ENCODE results near the gene SLC52A1.
"Not testable (repeated sequence)": the region's sequence is repeated elsewhere in the genome, so short reads cannot be mapped to it uniquely, and the experiment has no call there.

Gene SLC52A1

DNA sequence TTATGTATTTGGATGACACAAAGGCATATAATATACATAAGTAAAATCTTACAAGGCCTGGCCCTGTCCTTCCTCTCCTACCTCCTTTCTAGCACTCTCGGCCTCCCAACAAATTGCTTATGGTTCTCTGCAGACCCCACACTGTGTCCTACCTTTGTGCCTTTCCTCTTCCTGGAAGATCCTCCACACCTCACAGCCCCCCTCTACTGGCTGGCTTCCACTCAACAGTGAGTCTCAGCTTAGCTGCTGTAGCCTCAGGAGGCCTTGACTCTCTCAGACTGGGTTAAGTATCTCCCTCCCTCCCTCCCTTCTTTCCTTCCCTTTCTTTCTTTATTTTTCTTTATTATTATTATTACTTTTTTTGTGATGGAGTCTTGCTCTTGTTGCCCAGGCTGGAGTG is 8.3 kb upstream of the SLC52A1 start:
- no peaks in the 10 kb centered on the region for H3K9me3 Mint-ChIP-seq

DNA sequence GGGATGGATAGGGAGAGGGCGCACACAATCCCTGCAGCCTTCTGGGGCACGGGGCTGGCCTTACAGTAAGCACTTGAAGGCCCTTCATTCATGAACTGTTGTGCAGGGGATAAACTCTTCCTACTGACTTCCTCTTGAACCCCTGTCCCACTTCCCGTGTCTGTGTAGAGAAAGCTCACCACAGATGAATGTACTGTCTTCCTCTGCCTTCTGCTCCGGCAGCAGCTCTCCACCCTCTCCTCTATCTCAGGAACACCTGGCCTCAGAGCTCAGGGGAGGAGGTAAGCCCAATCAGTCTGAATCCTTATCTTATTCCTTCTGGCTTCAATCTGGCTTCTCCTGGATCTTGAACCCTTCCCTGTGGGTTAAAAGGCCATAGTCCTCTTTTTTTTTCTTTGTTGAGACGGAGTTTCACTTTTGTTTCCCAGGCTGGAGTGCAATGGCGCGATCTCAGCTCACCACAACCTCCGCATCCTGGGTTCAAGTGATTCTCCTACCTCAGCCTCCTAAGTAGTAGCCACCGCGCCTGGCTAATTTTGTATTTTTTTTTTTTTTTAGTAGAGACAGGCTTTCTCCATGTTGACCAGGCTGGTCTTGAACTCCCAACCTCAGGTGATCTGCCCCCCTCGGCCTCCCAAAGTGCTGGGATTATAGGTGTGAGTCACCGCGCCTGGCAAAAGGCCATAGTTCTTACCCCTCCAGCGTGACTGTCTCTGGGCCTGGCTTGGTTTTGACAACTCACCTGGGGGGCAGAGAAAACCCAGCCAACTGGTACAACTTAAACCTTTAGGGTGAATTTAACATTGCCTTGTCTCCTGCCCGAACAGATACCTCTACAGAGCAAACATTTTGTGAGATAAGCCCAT is 7.2 kb upstream of the SLC52A1 start:
- H3K27ac Mint-ChIP-seq = peak overlapping the region; percentile 99
- H3K36me3 Mint-ChIP-seq (ENCODE audit: low read depth) = peaks cover 27% of the 10 kb centered on the region
- H3K9me3 Mint-ChIP-seq = no peaks in the 10 kb centered on the region
- H3K27me3 Mint-ChIP-seq (ENCODE audit: low read depth) = peaks cover 3% of the 10 kb centered on the region
- H3K4me3 Mint-ChIP-seq = peak overlapping the region; percentile 97
- peaks cover 32% of the 10 kb centered on the region for H3K4me1 Mint-ChIP-seq (ENCODE audit: low read depth)

More for the DNA sequence above, 8.3 kb upstream of the SLC52A1 start:
- peak overlapping the region; percentile 80 for H3K27ac Mint-ChIP-seq
- peaks cover 30% of the 10 kb centered on the region for H3K36me3 Mint-ChIP-seq (ENCODE audit: low read depth)
- H3K27me3 Mint-ChIP-seq (ENCODE audit: low read depth) = no peaks in the 10 kb centered on the region
- H3K4me3 Mint-ChIP-seq = peak overlapping the region; percentile 97
- H3K4me1 Mint-ChIP-seq (ENCODE audit: low read depth) = peaks cover 39% of the 10 kb centered on the region

DNA sequence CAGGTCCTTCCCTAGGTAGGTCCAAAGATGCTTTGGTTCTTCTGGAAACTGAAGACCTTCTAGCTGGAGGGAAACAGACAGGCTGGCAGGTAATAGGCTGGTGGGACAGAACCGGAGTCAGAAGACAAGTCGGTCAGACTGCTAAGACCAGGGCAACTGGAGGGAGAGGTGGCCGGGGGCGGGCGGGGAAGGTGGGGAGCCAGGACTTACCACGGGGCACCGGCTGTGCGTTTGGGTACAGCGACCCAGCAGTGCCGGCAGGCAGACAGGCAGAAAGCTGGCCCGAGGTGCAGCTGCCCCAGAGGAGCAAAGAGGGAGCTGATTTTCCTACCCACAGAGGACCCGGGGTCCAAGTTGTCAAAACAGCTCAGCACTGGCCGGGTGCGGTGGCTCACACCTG is 575 bp downstream of the SLC52A1 start:
- no peak overlapping the region for H3K4me3 Mint-ChIP-seq
- H3K27ac Mint-ChIP-seq = no peak overlapping the region
- H3K9me3 Mint-ChIP-seq = no peaks in the 10 kb centered on the region
- peaks cover 9% of the 10 kb centered on the region for H3K27me3 Mint-ChIP-seq (ENCODE audit: low read depth)
- H3K36me3 Mint-ChIP-seq (ENCODE audit: low read depth) = peaks cover 1% of the 10 kb centered on the region
- peaks cover 17% of the 10 kb centered on the region for H3K4me1 Mint-ChIP-seq (ENCODE audit: low read depth)

DNA sequence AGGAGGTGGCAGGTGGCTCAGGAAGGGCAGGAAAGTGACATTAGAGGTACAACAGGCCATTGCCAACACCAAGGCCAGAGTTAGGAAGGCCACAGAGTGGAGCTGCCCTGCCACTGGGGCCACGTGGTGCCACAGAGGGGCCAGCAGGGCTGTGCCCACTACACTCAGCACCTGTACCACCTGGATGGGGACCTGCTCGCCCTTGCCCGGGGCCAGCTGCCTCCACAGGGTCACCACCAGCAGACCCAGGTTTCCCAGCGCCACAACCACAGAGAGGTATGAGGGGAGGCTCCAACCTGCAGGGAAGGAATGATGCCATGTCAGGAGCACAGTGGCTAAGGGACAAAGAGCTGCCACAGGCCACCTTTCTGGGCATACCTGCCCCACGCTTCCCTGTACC is 1.2 kb downstream of the SLC52A1 start:
- Mint-ChIP-seq H3K9me3 (no peaks in the 10 kb centered on the region), H3K36me3 (ENCODE audit: low read depth) (no peaks in the 10 kb centered on the region), H3K27ac (no peak overlapping the region), H3K4me1 (ENCODE audit: low read depth) (peaks cover 15% of the 10 kb centered on the region), H3K27me3 (ENCODE audit: low read depth) (peaks cover 9% of the 10 kb centered on the region), H3K4me3 (no peak overlapping the region)

DNA sequence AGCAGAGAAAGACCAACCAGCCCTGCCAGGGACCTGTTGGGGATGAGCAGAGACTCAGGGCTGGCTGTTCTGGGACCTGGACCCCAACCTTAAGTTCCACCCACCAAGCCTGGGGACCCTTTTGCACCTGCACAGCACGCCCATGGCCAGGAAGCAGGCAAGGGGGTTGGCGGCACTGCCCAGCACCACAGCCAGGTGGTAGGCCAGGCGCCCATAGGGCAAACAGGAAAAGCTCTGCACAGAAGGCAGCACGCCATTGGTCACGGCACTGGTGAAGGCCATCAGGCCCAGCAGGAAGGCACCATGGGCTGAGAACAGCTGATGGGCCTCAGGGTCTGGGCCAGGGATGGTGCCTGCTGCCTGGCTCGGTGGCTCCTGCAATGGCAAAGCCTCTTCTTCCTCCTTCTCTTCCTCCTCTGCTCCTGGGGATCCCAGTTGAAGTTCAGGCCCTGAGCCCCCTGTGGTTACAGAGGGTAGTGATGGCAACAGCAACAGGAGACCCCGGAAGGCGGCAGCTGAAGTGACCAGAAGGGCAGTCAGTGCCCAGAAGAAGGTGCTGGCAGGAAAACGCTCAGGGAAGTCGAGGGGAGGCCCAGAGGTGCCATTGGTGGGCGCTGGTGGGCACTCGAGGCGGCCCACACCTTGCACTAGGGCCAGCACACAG is 1.7 kb downstream of the SLC52A1 start:
- H3K4me3 Mint-ChIP-seq = no peak overlapping the region
- H3K36me3 Mint-ChIP-seq (ENCODE audit: low read depth) = no peaks in the 10 kb centered on the region
- no peak overlapping the region for H3K27ac Mint-ChIP-seq
- peaks cover 9% of the 10 kb centered on the region for H3K27me3 Mint-ChIP-seq (ENCODE audit: low read depth)
- no peaks in the 10 kb centered on the region for H3K9me3 Mint-ChIP-seq
- peaks cover 15% of the 10 kb centered on the region for H3K4me1 Mint-ChIP-seq (ENCODE audit: low read depth)

DNA sequence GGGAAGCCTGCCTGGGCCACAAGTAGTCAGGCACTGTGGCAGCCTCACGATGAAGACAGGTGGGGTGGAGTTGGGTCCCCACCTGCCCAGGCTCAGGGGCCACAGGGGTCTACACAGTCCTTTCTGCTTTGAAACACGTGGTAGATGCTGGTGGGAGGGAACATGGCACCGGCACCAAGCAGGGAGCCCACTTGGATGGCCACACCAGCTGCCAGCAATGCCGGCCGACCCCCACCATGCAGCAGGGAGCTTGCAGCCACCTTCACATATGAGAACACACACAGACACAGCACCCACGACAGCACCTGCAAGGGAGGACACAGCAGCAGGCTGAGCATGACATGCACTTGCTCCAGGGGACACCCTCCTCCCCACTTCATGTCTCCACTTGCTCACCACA is 2.4 kb downstream of the SLC52A1 start:
- H3K27me3 Mint-ChIP-seq (ENCODE audit: low read depth) = peaks cover 9% of the 10 kb centered on the region
- no peaks in the 10 kb centered on the region for H3K36me3 Mint-ChIP-seq (ENCODE audit: low read depth)
- no peak overlapping the region for H3K4me3 Mint-ChIP-seq
- no peak overlapping the region for H3K27ac Mint-ChIP-seq
- H3K4me1 Mint-ChIP-seq (ENCODE audit: low read depth) = peaks cover 15% of the 10 kb centered on the region
- no peaks in the 10 kb centered on the region for H3K9me3 Mint-ChIP-seq

DNA sequence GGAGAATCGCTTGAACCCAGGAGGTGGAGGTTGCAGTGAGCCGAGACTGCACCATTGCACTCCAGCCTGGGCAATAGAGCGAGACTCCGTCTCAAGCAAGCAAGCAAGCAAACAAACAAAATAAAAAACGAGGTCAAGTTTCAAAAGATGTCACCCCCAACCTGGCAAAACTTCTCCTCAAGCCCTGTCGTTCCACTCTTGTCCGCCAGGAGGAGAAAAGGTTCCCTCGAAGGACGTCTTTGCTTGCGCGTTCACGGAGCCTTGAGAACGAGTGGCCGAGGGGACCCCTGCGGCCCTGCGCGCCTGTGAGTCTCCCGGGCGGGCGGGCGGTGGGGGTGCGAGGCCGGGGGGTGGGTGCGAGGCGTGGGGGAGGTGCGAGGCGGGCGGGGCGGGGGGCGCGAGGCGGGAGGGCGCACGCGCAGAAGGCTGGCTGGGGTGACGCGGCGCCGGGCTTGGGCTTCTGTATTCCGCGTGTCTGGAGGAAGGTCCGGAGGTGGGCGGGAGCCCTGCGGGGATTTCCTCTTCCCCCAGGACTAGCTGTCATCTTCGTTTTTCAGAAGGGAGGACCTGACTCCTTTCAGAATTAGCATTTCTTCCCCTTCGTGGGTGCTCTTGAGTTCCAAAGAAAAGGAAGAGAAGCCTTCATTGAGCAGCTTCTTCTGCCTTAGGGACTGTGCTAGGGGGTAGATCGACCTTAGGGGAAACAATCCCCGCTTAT is 3.7 kb downstream of the SLC52A1 start:
- peaks cover 15% of the 10 kb centered on the region for H3K4me1 Mint-ChIP-seq (ENCODE audit: low read depth)
- H3K9me3 Mint-ChIP-seq = no peaks in the 10 kb centered on the region
- H3K27me3 Mint-ChIP-seq (ENCODE audit: low read depth) = peaks cover 5% of the 10 kb centered on the region
- H3K36me3 Mint-ChIP-seq (ENCODE audit: low read depth) = no peaks in the 10 kb centered on the region
- H3K27ac Mint-ChIP-seq = peak overlapping the region; percentile 92
- H3K4me3 Mint-ChIP-seq = peak overlapping the region; percentile 83

DNA sequence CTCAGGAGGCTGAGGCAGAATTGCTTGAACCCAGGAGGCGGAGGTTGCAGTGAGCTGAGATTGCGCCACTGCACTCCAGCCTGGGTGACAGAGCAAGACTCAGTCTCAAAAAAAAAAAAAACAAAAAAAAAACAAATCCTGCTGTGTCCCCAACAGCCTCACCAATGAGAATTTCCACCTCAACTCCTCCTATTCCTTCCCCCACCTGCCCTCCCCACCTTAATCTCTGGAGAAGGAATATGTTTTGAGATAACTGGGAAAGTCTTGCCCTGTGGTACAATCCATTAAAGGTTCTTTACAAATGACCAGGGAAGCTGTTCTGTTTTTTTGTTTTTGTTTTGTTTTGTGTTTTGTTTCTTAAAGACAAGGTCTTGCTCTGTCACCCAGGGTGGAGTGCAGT is 5.1 kb downstream of the SLC52A1 start:
- H3K27me3 Mint-ChIP-seq (ENCODE audit: low read depth); H3K36me3 Mint-ChIP-seq (ENCODE audit: low read depth); H3K4me3 Mint-ChIP-seq; H3K27ac Mint-ChIP-seq; H3K9me3 Mint-ChIP-seq: not testable (repeated sequence)
- H3K4me1 Mint-ChIP-seq (ENCODE audit: low read depth) = peaks cover 15% of the 10 kb centered on the region

DNA sequence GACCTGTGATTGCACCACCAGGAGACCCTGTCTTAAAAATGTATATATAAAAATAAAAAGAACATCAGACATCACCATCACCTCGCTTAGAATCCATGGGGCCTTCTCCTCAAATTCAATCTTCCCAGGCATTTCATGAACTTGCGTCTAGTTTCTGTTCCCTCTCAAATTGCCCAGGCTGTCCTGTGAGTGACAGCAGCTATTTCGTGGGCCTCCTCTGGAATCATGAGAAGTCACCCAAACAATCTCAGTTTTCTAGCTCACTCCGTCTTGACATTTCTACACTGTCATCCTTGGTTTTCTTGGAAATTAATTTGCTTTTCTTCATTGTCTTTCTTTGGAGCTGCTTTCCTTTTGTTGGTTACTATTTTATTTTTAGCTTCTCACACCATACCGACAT is 7.3 kb downstream of the SLC52A1 start:
- no peaks in the 10 kb centered on the region for H3K27me3 Mint-ChIP-seq (ENCODE audit: low read depth)
- peak overlapping the region; percentile 0 for H3K27ac Mint-ChIP-seq
- no peak overlapping the region for H3K4me3 Mint-ChIP-seq
- H3K9me3 Mint-ChIP-seq = no peaks in the 10 kb centered on the region
- peaks cover 15% of the 10 kb centered on the region for H3K4me1 Mint-ChIP-seq (ENCODE audit: low read depth)
- H3K36me3 Mint-ChIP-seq (ENCODE audit: low read depth) = peaks cover 3% of the 10 kb centered on the region

DNA sequence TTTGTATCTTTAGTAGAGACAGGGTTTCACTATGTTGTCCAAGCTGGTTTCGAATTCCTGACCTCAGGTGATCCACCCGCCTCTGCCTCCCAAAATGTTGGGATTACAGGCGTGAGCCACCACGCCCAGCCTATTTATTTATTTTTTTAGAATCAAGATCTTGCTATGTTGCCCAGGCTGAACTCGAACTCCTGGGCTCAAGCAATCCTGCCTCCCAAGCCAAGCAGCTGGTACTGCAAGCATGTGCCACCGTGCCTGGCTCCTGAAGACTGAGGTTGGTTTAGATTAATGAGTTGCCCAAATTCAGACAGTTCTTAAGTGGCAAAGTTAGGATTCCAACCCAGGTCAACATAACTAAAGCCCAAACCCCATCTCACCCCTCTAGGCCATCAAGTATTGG is 7.9 kb downstream of the SLC52A1 start:
- peaks cover 3% of the 10 kb centered on the region for H3K36me3 Mint-ChIP-seq (ENCODE audit: low read depth)
- no peak overlapping the region for H3K27ac Mint-ChIP-seq
- no peak overlapping the region for H3K4me3 Mint-ChIP-seq
- no peaks in the 10 kb centered on the region for H3K27me3 Mint-ChIP-seq (ENCODE audit: low read depth)
- H3K9me3 Mint-ChIP-seq = no peaks in the 10 kb centered on the region
- H3K4me1 Mint-ChIP-seq (ENCODE audit: low read depth) = peaks cover 15% of the 10 kb centered on the region

DNA sequence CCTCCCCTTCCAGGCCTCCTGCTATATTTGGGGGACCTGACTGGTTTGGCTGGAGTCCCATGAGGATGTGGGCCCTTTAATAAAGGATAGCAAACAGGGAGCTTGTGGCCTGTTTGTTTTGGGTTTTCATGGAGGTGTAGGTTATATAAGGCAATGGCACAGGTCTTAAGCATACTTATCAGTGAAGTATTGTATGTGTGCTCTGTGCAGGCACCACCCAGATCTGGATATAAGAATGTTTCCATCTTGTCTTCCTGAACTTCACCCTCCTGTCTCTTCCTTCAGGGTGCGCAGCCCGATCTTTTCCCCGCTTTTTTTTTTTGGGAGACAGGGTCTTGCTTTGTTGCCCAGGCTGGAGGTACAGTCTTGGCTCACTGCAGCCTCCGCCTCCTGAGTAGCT is 10.6 kb downstream of the SLC52A1 start:
- H3K27ac Mint-ChIP-seq = no peak overlapping the region
- H3K36me3 Mint-ChIP-seq (ENCODE audit: low read depth) = peaks cover 15% of the 10 kb centered on the region
- H3K4me3 Mint-ChIP-seq = no peak overlapping the region
- no peaks in the 10 kb centered on the region for H3K27me3 Mint-ChIP-seq (ENCODE audit: low read depth)
- no peaks in the 10 kb centered on the region for H3K9me3 Mint-ChIP-seq
- H3K4me1 Mint-ChIP-seq (ENCODE audit: low read depth) = peaks cover 3% of the 10 kb centered on the region

DNA sequence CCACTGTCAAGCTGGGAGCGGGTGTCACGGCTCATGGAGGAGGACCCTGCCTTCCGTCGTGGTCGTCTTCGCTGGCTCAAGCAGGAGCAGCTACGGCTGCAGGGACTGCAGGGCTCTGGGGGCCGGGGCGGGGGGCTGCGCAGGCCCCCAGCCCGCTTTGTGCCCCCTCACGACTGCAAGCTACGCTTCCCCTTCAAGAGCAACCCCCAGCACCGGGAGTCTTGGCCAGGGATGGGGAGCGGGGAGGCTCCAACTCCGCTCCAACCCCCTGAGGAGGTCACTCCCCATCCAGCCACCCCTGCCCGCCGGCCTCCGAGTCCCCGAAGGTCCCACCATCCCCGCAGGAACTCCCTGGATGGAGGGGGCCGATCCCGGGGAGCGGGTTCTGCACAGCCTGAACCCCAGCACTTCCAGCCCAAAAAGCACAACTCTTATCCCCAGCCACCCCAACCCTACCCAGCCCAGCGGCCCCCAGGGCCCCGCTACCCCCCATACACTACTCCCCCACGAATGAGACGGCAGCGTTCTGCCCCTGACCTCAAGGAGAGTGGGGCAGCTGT is 11.6 kb downstream of the SLC52A1 start:
- H3K27ac Mint-ChIP-seq = no peak overlapping the region
- no peaks in the 10 kb centered on the region for H3K27me3 Mint-ChIP-seq (ENCODE audit: low read depth)
- no peak overlapping the region for H3K4me3 Mint-ChIP-seq
- peaks cover 12% of the 10 kb centered on the region for H3K4me1 Mint-ChIP-seq (ENCODE audit: low read depth)
- H3K36me3 Mint-ChIP-seq (ENCODE audit: low read depth) = peaks cover 20% of the 10 kb centered on the region
- no peaks in the 10 kb centered on the region for H3K9me3 Mint-ChIP-seq

DNA sequence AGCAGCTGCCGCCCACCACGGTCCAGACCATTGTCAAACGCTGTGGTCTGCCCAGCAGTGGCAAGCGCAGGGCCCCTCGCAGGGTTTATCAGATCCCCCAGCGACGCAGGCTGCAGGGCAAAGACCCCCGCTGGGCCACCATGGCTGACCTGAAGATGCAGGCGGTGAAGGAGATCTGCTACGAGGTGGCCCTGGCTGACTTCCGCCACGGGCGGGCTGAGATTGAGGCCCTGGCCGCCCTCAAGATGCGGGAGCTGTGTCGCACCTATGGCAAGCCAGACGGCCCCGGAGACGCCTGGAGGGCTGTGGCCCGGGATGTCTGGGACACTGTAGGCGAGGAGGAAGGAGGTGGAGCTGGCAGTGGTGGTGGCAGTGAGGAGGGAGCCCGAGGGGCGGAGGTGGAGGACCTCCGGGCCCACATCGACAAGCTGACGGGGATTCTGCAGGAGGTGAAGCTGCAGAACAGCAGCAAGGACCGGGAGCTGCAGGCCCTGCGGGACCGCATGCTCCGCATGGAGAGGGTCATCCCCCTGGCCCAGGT is 13.0 kb downstream of the SLC52A1 start:
- no peaks in the 10 kb centered on the region for H3K9me3 Mint-ChIP-seq
- peaks cover 13% of the 10 kb centered on the region for H3K4me1 Mint-ChIP-seq (ENCODE audit: low read depth)
- peaks cover 20% of the 10 kb centered on the region for H3K36me3 Mint-ChIP-seq (ENCODE audit: low read depth)
- H3K27me3 Mint-ChIP-seq (ENCODE audit: low read depth) = no peaks in the 10 kb centered on the region
- no peak overlapping the region for H3K4me3 Mint-ChIP-seq
- no peak overlapping the region for H3K27ac Mint-ChIP-seq

DNA sequence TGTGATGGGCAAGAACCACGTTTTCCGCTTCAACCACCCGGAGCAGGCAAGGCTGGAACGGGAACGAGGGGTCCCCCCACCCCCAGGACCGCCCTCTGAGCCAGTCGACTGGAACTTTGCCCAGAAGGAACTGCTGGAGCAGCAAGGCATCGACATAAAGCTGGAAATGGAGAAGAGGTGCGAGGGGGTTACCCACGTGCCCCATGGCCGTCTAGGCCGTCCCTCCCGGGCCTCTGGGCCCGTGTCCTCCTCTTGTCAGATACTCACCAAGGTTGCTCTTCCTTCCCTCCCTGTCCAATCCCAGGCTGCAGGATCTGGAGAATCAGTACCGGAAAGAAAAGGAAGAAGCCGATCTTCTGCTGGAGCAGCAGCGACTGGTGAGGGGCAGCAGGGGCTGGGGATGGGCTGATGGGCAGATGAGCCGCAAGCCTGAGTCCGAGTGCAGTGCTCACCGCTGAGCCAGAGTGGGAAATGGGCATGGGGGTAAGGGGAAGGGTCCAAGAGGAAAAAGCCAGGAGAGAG is 14.7 kb downstream of the SLC52A1 start:
- Mint-ChIP-seq H3K9me3 (no peaks in the 10 kb centered on the region), H3K27me3 (ENCODE audit: low read depth) (no peaks in the 10 kb centered on the region), H3K4me1 (ENCODE audit: low read depth) (peaks cover 15% of the 10 kb centered on the region), H3K27ac (no peak overlapping the region), H3K4me3 (no peak overlapping the region), H3K36me3 (ENCODE audit: low read depth) (peaks cover 24% of the 10 kb centered on the region)

Data from T-helper 1 cell treated with Interleukin-12 subunit alpha and Interleukin-12 subunit beta and Interleukin-4 antibody, amounts not matched to agents 30 μg/mL and 1 μg/mL, for 36 hours (primary cell).